Stimulated activated CD4-positive, alpha-beta T cell treated with anti-CD3 and anti-CD28 coated beads, TNF-alpha, amount 100 ng/mL, for 24 hours (primary cell): Measurements from ENCODE around the gene PPAN.
A peak's percentile ranks its signal among the peaks of the same experiment; 100 is the strongest.

Experiments used
- DNase-seq, 3 experiments: peaks; one replicate each; pipeline ENCODE4 v3.0.0-alpha.2; 2020; ENCODE audit warnings: low read depth in 3 of 3

Gene PPAN, protein sequence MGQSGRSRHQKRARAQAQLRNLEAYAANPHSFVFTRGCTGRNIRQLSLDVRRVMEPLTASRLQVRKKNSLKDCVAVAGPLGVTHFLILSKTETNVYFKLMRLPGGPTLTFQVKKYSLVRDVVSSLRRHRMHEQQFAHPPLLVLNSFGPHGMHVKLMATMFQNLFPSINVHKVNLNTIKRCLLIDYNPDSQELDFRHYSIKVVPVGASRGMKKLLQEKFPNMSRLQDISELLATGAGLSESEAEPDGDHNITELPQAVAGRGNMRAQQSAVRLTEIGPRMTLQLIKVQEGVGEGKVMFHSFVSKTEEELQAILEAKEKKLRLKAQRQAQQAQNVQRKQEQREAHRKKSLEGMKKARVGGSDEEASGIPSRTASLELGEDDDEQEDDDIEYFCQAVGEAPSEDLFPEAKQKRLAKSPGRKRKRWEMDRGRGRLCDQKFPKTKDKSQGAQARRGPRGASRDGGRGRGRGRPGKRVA

DNA sequence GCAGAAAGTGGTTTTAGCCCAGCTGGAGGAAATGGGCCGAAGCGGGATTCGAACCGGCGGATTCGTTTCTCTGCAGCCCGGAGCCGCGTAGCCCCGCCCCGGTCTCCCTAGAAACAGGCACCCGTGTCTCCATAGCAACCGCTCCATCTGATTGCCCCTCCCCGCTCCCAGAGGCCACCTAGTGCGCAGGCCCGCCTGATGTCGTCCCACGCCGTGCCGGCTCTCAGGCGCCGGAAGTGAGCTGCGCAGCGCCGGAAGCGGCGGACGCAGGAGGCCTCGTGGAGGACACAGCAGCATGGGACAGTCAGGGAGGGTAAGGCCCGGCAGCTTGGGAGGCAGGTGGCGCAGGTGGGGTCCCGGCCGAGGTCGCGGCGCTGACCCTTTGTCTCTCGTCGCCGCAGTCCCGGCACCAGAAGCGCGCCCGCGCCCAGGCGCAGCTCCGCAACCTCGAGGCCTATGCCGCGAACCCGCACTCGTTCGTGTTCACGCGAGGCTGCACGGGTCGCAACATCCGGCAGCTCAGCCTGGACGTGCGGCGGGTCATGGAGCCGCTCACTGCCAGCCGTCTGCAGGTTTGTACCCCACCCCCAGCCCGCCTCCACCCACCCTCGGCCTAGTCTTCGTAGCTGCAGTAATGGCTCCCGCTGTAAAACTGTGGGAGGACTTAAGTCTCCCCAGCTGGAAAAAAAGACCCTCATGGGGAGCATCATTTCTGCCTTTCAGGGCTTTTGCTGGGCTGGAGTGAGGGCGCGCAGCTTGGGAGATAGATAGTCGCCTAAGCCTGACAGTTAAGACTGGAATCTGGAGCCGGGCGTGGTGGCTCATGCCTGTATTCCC is at the start of gene PPAN:
Gene PPAN, plus strand, starts transcription at position 263 of the 837 bp plus-strand sequence. Its CDS starts 33 bp downstream, at position 296.
- peak; percentile 96 for DNase-seq

DNA sequence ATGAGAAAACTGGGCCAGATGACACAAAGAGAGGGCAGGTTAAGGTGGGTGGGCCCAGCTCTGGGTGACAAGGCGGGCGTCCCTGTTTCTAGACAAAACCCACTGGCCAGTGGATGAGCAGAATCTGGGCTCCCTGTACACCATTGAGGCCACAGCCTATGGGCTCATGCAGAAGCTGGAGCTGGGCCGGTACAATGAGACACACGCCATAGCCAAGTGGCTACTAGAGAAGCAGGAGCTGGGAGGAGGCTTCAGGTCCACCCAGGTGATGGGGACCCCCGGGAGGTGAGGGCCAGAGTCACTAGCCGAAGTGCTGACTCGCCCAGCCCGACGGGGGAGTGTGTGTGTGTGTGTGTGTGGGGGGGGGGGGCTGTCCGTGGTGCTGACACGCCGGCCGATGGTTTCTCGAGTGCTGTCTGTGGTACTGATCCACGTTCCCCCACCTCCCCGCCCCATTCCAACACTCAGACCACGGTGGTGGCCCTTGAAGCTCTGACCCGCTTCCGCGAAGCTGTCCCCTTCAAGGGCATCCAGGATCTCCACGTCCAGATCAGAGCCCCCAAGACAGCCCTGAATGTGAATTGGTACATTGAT is 44.3 kb upstream of the PPAN start:
- DNase-seq = no peak

DNA sequence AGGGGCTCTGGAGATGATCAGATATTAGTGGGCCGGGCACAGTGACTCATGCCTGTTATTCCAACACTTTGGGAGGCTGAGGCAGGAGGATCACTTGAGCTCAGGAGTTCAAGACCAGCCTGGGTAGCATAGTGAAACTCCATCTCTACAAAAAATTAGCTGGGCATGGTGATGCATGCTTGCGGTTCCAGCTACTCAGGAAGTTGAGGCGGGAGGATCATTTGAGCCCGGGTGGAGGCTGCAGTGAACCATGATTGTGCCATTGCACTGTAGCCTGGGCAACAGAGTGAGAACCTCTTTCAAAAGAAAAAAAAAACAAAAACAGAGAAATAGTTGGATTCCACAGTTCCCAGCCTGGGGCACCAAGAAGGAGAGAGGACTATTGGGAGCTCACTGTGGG is 38.0 kb upstream of the PPAN start:
- no peak for DNase-seq

DNA sequence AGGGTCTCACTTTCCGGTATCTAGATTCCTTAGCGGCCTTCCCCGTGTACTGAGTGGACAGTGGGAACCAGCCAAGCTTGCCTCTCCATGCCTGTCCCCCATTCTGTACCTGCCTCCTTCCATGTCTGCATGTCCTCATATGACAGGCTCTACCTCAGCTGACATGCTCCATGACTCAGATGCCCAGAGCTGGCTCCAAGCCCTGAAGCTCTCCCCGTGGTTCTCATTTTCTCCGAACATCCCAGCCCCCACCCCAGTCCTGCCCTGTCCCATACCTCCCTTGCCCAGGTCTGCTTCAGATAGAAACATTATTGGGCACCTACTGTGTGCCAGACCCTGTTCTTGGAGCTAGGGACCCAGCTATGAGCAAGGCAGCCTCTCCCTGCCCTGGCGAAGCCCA is 37.1 kb upstream of the PPAN start:
- DNase-seq = no peak

DNA sequence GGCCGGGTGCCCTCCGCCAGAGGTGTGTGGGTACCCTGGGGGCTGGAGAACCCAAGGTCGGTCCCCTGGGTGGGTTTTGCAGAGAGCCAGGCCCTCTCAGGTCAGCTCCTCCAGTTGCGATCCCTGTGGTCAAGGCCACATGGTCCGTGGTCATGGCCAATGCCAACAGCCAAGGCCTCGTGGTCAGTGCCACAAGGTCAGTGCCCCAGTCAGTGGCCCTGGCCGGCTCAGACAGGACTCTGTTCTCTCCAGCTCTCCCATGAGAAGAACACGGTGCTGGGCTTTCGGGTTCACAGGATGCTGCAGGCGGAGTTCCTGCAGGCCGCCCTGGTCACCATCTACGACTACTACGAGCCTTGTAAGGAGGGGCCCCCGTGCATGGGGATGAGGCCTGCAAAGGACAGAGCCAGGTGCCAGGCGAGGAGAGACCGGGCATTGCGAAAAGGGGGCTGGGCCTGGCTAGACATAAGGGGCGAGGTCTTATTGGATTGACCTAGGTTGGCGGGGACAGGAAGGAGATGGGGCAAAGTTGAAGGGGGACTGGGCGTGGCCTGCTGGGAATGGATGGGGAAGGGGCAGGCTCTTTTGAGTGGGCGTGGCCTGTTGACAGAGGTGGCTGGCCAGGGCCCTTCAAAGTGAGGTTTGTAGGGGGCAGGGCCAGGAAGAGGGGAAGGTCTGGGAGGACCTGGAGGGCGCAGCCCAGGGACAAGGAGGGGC is 35.3 kb upstream of the PPAN start:
- DNase-seq = no peak

DNA sequence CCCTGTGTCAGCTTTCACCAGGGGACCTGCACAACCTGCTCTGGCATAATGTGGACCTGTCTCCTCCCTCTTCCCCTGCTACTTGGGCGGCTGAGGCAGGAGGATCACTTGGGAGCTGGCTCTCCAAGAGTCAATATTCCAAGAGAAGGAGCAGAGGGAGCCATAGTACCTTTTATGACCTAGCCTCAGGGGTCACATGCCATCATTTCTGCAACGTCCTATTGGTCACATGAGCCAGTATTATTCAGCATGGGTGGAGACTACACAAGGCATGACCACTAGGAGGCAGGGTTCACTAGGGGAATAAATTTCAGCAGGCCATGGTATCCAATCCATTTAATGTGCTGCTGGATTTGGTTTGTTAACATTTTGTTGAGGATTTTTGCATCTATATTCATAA is 32.0 kb upstream of the PPAN start:
- DNase-seq = peak in 2 of 3 experiments; percentile 34 to 43

DNA sequence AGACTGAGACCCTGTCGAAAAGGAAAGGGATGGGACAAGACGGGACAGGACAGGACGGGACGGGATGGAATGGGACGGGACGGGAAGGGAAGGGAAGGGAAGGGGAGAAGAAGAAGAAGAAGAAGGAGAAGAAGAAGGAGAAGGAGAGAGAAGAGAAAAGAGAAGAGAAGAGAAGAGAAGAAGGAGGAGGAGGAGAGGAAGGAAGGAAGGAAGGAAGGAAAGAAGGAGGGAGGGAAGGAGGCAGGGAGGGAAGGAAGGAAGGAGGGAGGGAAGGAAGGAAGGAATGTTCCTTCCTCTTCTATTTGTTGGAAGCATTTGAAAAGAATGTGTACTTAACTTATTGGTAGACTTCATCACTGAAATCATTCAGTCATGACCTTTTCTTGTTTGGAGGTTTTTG is 29.6 kb upstream of the PPAN start:
- no peak for DNase-seq

DNA sequence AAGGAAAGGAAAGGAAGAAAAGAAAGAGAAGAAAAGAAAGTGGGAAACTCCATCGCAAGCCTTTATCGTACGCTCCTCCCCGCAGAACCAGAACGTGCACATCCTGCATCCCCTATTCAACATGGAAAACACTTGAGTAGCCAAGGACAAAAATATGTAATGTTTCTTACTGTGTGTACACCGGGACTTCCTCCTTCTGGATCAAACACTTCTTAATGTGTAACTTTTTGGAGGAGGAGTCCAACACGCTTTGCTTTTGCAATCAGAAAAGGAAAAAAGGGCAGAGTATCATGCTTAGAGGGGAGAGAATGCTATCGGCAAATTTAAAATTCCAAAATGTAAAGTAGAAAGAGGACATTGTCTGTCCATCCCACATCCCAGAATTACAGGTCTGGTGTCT is 27.8 kb upstream of the PPAN start:
- DNase-seq = no peak

DNA sequence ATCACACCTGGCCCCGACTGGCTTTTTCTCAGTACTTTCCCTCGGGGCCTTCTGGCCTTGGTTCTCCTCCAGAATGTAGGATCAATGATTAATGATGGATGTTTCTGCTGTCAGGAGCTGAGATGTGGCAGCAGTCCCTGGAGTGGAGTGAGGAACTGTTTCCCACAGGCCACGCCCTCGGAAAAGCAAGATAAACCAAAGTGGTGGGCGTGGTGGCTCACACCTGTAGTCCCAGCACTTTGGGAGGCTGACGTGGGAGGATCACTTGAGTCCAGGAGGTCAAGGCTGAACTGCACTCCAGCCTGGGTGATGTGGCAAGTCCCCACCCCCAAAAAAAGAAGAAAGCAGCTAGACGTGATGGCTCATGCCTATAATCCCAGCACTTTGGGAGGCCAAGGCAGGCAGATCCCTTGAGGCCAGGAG is 27.1 kb upstream of the PPAN start:
- DNase-seq = no peak

DNA sequence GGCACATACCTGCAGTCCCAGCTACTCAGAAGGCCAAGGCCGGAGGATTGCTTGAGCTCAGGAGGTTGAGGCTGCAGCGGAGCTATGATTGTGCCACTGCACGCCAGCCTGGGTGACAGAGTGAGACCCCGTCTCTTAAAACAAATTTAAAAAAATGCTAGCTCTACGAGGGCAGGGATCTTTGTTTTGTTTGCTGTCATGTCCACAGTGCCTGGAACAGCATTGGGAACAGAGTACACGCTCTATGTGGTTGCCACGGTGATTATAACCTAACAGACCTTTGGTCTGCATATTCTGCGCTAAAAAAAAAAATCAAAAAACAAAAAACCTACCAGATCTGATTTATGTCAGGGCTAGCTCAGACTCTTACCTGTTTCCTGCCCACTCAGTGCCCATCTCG is 22.3 kb upstream of the PPAN start:
- no peak for DNase-seq

DNA sequence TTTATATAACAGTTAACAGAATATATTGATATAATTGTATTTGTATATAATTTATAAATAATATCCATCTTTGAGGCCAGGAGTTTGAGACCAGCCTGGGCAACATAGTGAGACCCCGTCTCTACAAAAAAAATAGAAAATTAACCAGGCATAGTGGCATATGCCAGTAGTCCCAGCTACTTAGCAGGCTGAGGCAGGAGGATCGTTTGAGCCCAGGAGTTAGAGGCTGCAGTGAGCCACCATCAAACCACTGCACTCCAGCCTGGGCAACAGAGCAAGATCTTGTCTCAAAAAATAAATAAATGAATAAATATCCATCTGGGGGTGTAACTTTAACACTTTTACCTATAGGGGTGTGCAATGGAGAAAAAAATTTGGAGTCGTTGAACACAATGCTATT is 21.4 kb upstream of the PPAN start:
- DNase-seq = no peak

DNA sequence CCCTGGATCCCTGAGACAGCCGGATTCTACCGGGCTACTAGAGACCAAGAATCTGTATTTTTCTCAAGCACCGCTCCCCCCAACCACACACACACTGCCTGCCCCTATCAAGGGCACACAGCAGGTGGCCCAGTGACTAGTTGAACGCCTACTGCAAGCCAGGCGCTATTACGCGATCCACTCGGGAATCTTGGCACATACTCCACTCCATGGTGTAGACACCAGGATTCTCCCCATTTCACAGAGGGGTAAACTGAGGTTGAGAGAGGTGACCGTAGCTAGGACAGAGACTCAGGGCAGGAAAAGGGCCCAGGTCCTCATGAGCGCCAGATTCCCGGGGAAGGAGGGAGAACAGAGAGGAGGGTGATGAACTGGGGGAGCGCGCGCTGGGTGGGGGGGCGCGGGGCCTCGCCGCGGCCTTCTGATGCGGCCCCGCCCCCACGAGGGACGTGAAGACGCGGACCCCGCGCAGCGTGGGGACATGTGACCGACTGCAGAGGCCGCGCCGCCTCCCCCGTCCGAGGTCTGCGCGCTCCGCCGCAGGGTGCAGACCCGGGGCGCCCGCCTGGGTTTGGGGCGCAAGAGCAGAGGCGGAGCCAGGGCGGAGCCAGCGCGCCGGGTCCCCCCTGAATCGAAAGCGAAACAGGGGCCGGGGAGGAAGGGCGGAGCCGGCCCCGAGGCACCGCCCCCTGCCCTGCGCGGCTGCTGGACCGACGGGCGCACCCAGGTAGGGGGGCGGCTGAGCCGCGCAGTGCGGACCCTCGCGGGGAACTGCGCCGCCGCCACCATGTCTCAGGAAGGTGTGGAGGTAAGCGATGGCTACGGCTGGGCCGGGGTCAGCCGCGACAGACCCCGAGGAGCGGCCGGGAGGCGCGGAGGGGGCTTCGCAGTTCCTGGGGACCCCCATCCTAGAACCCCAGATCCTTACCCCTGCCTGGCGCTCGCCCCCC is 20.2 kb upstream of the PPAN start, which contains the start of gene SHFL:
Gene SHFL, plus strand, starts transcription at position 677 of the 950 bp plus-strand sequence. Its CDS starts 111 bp downstream, at position 788.
- DNase-seq = peak; percentile 58 to 81 (median 70)

DNA sequence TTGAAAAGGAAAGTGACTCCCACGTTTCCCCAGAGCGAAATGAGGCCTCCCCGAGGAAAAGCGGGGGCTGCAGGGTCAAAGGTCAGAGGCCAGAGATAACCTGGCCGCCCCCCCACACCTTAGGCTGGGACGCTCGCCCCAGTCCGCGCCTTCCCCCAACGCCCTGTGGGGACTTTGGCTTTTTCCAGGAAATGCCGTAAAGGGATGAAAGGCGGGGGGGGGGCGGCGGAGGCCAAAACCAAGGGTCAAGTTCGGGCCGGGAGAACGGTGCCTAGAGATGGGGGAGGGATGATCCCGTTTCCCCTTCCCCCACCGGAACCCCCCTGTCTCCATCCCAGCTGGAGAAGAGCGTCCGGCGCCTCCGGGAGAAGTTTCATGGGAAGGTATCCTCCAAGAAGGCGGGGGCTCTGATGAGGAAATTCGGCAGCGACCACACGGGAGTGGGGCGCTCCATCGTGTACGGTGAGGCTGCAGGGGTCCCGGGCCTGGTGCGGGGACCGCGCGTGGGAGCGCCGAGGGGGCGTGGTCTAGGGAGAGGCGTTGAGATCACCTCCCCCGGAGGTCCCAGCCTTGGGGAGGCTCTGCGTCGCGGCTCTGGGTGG is 19.5 kb upstream of the PPAN start:
- peak in 1 of 3 experiments; percentile 41 for DNase-seq

DNA sequence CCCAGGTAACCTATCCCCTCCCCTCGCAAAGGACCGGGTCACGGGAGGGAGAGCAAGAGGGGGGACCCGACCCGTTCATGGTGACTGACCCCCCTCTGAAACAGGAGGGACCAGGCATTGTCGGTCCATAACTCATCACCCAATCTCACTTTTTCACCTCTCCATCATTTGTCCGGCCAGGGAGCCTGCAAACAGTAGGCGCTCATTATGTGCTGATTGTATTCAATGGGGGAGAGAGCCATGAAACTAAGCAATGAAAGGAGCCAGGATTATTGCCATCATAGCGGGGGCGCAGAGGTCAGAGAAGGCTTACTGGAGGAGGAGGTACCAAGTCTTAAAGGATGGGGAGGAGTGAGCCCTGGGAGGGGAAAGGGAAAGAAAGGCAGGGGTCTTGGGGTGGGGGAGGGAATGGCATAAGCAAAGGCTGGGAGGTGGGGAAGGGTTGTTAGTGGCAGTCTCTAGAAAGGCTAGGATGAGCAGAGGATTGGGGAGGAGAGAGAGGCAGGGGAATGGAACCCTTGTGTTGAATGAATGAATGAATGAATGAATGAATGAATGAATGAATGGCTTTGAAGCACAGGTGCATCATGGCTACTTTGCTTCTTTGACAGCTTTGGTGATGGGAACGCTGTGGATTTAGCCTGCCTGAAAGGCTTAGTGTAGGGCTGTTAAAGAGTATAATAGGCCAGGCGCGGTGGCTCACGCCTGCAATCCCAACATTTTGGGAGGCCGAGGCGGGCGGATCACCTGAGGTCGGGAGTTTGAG is 18.7 kb upstream of the PPAN start:
- no peak for DNase-seq

DNA sequence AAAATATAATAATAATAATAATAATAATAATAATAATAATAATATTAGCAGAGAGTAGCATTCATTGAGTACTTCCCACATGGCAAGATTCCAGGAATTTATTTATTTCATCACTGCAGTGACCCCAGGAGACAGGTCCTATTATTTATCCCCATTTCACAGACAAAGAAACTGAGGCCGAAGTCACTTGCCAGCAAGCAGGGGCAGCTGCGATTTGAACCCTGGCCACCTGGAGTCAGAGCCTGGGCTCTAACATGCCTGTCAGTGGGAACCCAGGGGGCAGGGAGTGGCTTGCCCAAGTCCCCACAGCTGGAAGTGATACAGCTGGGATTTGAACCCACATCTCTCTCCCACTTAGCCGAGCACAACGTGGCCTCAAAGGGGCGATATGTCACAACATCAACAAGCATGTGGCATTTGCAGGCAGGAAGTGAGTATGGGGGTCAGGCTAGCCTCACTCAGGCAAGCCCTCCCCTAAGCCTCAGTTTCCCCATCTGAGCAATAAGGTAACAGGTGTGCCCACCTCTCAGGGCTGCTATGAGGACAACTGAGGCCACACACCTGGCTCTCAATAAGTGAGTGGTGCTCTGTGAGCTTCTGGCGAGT is 17.1 kb upstream of the PPAN start:
- no peak for DNase-seq

DNA sequence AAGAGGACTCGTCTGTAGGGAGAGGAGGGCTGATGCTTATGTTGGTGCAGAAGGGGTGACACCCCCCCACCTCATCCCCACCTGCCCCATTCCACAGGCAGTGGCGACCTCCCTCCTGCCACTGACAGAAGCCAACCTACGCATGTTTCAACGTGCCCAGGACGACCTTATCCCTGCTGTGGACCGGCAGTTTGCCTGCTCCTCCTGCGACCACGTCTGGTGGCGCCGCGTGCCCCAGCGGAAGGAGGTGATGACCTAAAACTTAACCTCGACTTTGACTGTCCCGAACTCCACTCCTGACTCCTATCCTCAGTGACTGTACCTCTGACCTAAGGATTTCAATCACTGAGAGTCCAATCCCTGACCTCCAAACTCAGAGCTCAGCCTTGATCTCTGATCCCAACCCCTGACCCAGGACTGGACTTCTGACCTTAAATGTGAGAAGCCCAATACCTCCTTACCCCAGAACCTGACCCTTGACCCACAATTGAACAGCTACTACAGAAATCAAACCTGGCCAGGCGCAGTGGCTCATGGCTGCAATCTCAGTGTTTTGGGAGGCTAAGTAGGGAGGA is 16.3 kb upstream of the PPAN start:
- no peak for DNase-seq

DNA sequence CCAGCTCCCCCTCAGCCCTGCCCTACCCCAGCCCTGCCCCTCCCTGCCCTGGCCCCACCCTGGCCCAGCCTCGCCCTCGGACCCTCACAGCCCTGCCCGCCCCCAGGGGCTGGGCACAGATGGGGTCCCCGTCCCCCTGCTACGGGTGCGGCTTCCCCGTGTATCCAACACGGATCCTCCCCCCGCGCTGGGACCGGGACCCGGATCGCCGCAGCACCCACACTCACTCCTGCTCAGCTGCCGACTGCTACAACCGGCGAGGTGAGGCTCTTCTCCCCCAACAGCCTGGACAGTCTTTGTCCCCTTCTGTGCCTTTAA is 14.8 kb upstream of the PPAN start:
- DNase-seq = no peak

DNA sequence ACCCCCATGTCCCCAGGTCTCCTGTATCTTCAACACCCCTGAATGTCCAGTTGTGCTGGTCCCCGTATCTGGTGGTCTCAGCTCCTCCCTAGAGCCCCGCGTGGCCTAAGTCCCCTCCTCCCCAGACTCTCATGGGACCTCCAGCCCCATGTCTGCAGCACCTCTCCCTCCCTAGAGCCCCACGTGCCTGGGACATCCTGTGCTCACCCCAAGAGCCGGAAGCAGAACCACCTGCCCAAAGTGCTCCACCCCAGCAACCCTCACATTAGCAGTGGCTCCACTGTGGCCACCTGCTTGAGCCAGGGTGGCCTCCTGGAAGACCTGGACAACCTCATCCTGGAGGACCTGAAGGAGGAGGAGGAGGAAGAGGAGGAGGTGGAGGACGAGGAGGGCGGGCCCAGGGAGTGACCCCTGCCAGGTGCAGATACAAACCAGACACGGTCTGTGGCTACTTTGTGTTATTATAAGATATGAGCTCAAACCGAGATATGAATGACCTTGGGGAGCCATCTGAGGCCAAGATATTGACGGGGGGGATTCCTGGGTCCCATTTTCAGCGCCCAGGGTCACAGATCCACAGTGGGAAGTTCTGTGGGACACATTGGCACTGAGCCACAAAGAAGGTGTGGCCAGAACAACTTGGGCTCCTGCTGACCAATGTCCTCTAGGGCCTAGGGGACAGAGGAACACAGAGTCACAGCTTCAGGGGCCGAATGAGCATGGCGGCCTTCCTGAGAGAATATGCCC is 14.1 kb upstream of the PPAN start:
- no peak for DNase-seq
